GM12873 (cell line): Measurements from ENCODE around the gene ST7L.

Experiments
- TF ChIP-seq, protein P1 (sequence below): IDR thresholded peaks from 2 replicates; pipeline ENCODE4 v1.5.1; 2012; ENCODE audit warnings: low read depth, mild to moderate bottlenecking, moderate library complexity, low read length, control low read depth; ENCODE audit not compliant: insufficient read depth; ENCODE audit errors: missing control alignments

Gene ST7L

GRCh38 chr1:112605633-112606327, 13.2 kb downstream of the ST7L start:
- TF ChIP-seq, protein P1, sequence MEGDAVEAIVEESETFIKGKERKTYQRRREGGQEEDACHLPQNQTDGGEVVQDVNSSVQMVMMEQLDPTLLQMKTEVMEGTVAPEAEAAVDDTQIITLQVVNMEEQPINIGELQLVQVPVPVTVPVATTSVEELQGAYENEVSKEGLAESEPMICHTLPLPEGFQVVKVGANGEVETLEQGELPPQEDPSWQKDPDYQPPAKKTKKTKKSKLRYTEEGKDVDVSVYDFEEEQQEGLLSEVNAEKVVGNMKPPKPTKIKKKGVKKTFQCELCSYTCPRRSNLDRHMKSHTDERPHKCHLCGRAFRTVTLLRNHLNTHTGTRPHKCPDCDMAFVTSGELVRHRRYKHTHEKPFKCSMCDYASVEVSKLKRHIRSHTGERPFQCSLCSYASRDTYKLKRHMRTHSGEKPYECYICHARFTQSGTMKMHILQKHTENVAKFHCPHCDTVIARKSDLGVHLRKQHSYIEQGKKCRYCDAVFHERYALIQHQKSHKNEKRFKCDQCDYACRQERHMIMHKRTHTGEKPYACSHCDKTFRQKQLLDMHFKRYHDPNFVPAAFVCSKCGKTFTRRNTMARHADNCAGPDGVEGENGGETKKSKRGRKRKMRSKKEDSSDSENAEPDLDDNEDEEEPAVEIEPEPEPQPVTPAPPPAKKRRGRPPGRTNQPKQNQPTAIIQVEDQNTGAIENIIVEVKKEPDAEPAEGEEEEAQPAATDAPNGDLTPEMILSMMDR = no peak

DNA sequence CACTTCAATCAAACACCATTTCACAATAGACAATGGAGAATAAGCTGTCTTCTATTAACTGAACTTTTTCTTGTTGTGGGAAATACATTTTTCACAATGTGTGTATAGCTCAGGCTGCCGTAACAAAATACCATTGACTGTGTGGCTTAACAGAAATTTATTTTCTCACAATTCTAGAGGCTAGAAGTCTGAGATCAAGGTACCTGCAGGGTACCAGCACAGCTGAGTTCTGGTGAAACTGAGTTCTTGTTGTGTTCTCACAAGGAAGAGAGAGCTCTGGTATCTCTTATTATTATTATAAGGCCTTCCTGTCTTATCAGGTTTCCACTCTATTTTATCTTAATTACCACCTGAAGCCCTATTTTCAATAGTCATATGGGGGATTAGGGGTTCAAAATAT, 15.4 kb downstream of the ST7L start:
- TF ChIP-seq, protein P1 = no peak

DNA sequence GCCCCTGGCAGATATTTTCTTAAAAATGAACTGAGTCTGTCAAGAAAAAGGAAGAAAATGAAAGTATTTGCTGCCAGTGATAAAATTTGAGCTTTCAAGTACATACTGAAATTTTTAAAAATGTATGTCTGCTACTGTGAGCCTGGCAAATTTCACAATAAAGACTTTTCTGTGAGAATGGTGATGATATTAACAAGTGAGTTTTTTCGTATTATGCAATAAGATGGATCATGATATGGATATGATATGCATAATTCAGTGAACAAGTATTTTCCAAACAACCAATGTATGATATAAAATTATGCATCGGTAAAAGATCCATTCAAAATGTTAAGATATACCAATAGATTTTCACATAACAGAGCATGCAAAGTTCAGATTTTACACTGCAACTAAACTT, 15.9 kb downstream of the ST7L start:
- TF ChIP-seq, protein P1 = no peak

DNA sequence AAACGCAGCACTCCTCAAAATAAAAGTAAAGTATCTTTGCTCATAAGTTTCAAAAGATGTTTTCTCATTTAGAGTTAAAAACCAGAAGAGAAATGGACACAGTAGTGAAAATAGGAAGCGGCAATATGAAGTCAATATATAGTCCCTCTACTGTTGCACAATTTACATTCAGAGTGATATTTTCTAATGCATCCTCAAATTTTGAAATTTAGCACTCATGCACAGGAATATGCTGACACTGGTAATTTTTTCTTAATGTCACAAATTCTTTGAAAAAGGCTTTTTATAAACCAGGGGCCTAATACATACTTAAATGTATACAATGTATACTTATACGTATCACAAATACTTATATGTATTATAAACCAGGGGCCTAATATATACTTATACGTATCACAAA, 19.5 kb downstream of the ST7L start:
- TF ChIP-seq, protein P1 = no peak

DNA sequence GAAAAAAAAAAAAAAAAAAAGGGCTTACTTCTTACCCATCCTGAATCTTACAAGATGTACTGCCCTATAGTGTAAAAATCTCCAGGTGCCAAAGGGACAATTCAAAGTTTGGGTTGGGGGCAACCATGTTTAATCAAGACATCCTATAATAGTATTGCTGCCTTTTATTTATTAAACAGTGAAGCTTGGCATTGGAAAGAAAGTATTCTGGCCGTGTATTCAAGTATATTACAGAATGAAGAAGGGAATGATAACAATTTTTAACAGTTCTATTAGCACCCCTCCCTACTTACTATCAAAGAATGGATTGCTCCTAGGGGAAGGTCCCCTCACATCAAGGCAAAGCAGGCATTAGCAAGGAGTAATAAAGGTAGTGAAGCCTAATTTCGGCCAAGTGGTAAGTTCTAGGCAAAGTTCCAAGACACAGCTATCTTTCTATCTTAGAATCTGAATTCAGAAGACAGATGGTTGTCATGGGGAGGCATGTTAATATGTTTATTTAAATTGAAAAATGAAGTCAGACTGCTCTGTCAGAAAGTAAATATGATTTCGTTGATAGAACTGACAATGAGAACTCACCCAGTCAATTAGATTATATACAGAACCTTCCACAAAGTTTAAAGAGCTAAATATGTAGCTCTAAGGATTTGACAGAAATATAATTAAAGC, 24.6 kb downstream of the ST7L start:
- TF ChIP-seq, protein P1 = no peak

- TF ChIP-seq, protein P1 = no peak
These were observed 29.2 kb downstream of the ST7L start for GRCh38 chr1:112589766-112590165.

GRCh38 chr1:112583366-112583765, 35.6 kb downstream of the ST7L start:
- TF ChIP-seq, protein P1 = no peak
